ENCODE results near the gene FXYD5. TPM values are rescaled to one million over a fixed set of nuclear protein-coding genes. Genes with fewer than 3 reads are reported as not detected.

FXYD5 gene
- total RNA-seq, 2 experiments from 2014 or later, result 82.1 to 147 TPM

- Histone ChIP-seq H3K27ac (ENCODE audit: low read depth, low read length, poor library complexity, severe bottlenecking) (no peak overlapping the region), H3K4me2 (ENCODE audit: low read length) (no peak overlapping the region), H3K4me3 (ENCODE audit: low read depth, low read length, poor library complexity, severe bottlenecking) (no peak overlapping the region), H3K4me1 (ENCODE audit: insufficient read depth, low read length, poor library complexity, severe bottlenecking) (peaks cover 7% of the 10 kb centered on the region), H3K79me2 (ENCODE audit: insufficient read depth, low read depth, low read length) (no peaks in the 10 kb centered on the region), H3K9me3 (ENCODE audit: low read length) (no peaks in the 10 kb centered on the region), H4K20me1 (ENCODE audit: insufficient read depth, low read length) (no peaks in the 10 kb centered on the region), H2AFZ (ENCODE audit: low read length) (no peak overlapping the region), H3K9me2 (ENCODE audit: insufficient read depth, low read length) (no peaks in the 10 kb centered on the region), H3K36me3 (ENCODE audit: insufficient read depth, low read length) (no peaks in the 10 kb centered on the region)
- no TSS peak for BruUV-seq (replicated peaks)
- intact Hi-C loops (cut with micrococcal nuclease; ENCODE audit: unreplicated experiment), result no loop called here
- no peak for DNase-seq (ENCODE audit: low spot score)
- ChIA-PET POLR2A (no interaction called here), CTCF (ENCODE audit: unreplicated experiment) (no interaction called here)
- TF ChIP-seq EZH2phosphoT487 (IDR thresholded peaks at IDR 0.05; ENCODE audit: borderline replicate concordance, low read depth, low read length) (no peak), CTCF (conservative IDR thresholded peaks at IDR 0.05; ENCODE audit: low read length) (no peak)
Measured at GRCh38 chr19:35119578-35120155, 34.9 kb upstream of the FXYD5 start.

GRCh38 chr19:35120492-35120891 is 34.0 kb upstream of the FXYD5 start:
- Histone ChIP-seq H3K27ac (ENCODE audit: low read depth, low read length, poor library complexity, severe bottlenecking) (no peak overlapping the region), H3K4me1 (ENCODE audit: insufficient read depth, low read length, poor library complexity, severe bottlenecking) (peaks cover 13% of the 10 kb centered on the region), H3K9me3 (ENCODE audit: low read length) (no peaks in the 10 kb centered on the region), H3K36me3 (ENCODE audit: insufficient read depth, low read length) (no peaks in the 10 kb centered on the region), H4K20me1 (ENCODE audit: insufficient read depth, low read length) (no peaks in the 10 kb centered on the region), H3K4me2 (ENCODE audit: low read length) (no peak overlapping the region), H3K79me2 (ENCODE audit: insufficient read depth, low read depth, low read length) (no peaks in the 10 kb centered on the region), H3K4me3 (ENCODE audit: low read depth, low read length, poor library complexity, severe bottlenecking) (no peak overlapping the region), H3K9me2 (ENCODE audit: insufficient read depth, low read length) (no peaks in the 10 kb centered on the region), H2AFZ (ENCODE audit: low read length) (no peak overlapping the region)
- POLR2A ChIA-PET, result no interaction called here
- no peak for TF ChIP-seq EZH2phosphoT487 (IDR thresholded peaks at IDR 0.05; ENCODE audit: borderline replicate concordance, low read depth, low read length)
- no peak for TF ChIP-seq CTCF (conservative IDR thresholded peaks at IDR 0.05; ENCODE audit: low read length)
- CTCF ChIA-PET (ENCODE audit: unreplicated experiment), result interaction anchor here (0.6 kb wide), 1 partner anchor 21 kb away, joined by 3 read pairs; no protein-coding TSS in a partner anchor
- no peak for DNase-seq (ENCODE audit: low spot score)
- intact Hi-C loops (cut with micrococcal nuclease; ENCODE audit: unreplicated experiment), result no loop called here
- no TSS peak for BruUV-seq (replicated peaks)

- intact Hi-C loops (cut with micrococcal nuclease; ENCODE audit: unreplicated experiment), result no loop called here
- no peak overlapping the region for H2AFZ ChIP-seq (ENCODE audit: low read length)
- H3K27ac ChIP-seq (ENCODE audit: low read depth, low read length, poor library complexity, severe bottlenecking), result no peak overlapping the region
- H3K4me2 ChIP-seq (ENCODE audit: low read length), result no peak overlapping the region
- peaks cover 13% of the 10 kb centered on the region for H3K4me1 ChIP-seq (ENCODE audit: insufficient read depth, low read length, poor library complexity, severe bottlenecking)
- no peak for DNase-seq (ENCODE audit: low spot score)
- POLR2A ChIA-PET, result no interaction called here
- H3K36me3 ChIP-seq (ENCODE audit: insufficient read depth, low read length), result no peaks in the 10 kb centered on the region
- TF ChIP-seq CTCF (conservative IDR thresholded peaks at IDR 0.05; ENCODE audit: low read length), result no peak
- no peak for TF ChIP-seq EZH2phosphoT487 (IDR thresholded peaks at IDR 0.05; ENCODE audit: borderline replicate concordance, low read depth, low read length)
- H4K20me1 ChIP-seq (ENCODE audit: insufficient read depth, low read length), result no peaks in the 10 kb centered on the region
- no peak overlapping the region for H3K4me3 ChIP-seq (ENCODE audit: low read depth, low read length, poor library complexity, severe bottlenecking)
- BruUV-seq (replicated peaks), result no TSS peak
- no peaks in the 10 kb centered on the region for H3K9me3 ChIP-seq (ENCODE audit: low read length)
- no peaks in the 10 kb centered on the region for H3K79me2 ChIP-seq (ENCODE audit: insufficient read depth, low read depth, low read length)
- H3K9me2 ChIP-seq (ENCODE audit: insufficient read depth, low read length), result no peaks in the 10 kb centered on the region
- CTCF ChIA-PET (ENCODE audit: unreplicated experiment), result interaction anchor here (0.6 kb wide), 1 partner anchor 21 kb away, joined by 3 read pairs; no protein-coding TSS in a partner anchor
Measured at GRCh38 chr19:35120898-35121297, 33.6 kb upstream of the FXYD5 start.
